ENCODE data around the gene RNF38.

DNA sequence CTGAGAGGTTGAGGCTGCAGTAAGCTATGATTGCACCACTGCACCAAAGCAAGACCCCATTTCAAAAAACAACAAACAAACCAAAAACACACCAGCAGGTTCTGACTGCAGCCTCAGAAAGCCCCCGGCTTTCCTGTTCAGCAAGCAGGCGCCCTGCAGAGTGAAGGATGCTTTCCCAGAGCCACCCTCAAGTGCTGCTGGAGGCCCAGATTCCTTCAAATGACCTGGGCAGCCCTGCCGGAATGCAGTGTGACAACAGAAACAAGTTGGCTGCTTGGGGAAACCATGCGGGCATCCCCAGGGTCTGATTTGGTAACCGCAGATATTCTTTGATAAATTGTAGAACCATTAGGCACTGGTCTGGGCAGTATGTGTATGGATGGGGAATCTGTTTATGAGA lies 106.2 kb downstream of the RNF38 start:
- TF ChIP-seq, protein P1, sequence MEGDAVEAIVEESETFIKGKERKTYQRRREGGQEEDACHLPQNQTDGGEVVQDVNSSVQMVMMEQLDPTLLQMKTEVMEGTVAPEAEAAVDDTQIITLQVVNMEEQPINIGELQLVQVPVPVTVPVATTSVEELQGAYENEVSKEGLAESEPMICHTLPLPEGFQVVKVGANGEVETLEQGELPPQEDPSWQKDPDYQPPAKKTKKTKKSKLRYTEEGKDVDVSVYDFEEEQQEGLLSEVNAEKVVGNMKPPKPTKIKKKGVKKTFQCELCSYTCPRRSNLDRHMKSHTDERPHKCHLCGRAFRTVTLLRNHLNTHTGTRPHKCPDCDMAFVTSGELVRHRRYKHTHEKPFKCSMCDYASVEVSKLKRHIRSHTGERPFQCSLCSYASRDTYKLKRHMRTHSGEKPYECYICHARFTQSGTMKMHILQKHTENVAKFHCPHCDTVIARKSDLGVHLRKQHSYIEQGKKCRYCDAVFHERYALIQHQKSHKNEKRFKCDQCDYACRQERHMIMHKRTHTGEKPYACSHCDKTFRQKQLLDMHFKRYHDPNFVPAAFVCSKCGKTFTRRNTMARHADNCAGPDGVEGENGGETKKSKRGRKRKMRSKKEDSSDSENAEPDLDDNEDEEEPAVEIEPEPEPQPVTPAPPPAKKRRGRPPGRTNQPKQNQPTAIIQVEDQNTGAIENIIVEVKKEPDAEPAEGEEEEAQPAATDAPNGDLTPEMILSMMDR (IDR thresholded peaks at IDR 0.05; ENCODE audit: poor library complexity, severe bottlenecking), result no peak
- TF ChIP-seq POLR2AphosphoS5 (IDR thresholded peaks at IDR 0.05), result no peak
- no peak for TF ChIP-seq EP300 (conservative IDR thresholded peaks at IDR 0.05; ENCODE audit: poor library complexity, severe bottlenecking)

Data from neural cell (in vitro differentiated cells).